ENCODE measurements around the gene PDE4A.

PDE4A gene

GRCh38 chr19:10422846-10423245 is 2.5 kb downstream of the PDE4A start:
- in situ Hi-C loops (cut with HindIII; ENCODE audit: low sequenced_read_pairs) = no loop called here
- no peak for TF ChIP-seq CTCF (IDR thresholded peaks at IDR 0.05; ENCODE audit: low read depth, low read length)
- no peak for DNase-seq (ENCODE audit: low read depth, low spot score)
- no peak overlapping the region for H3K4me3 ChIP-seq (ENCODE audit: low read depth, low read length)

- in situ Hi-C loops (cut with HindIII; ENCODE audit: low sequenced_read_pairs) = no loop called here
Measured at GRCh38 chr19:10424011-10424637, 3.8 kb downstream of the PDE4A start.

GRCh38 chr19:10427169-10427568 is 6.8 kb downstream of the PDE4A start:
- no peak for TF ChIP-seq CTCF (IDR thresholded peaks at IDR 0.05; ENCODE audit: low read depth, low read length)
- no peak for DNase-seq (ENCODE audit: low read depth, low spot score)
- in situ Hi-C loops (cut with HindIII; ENCODE audit: low sequenced_read_pairs) = no loop called here
- H3K4me3 ChIP-seq (ENCODE audit: low read depth, low read length) = no peak overlapping the region

More at GRCh38 chr19:10424011-10424637, 3.8 kb downstream of the PDE4A start:
- peak; percentile 50 for DNase-seq (ENCODE audit: low read depth, low spot score)
- TF ChIP-seq CTCF (IDR thresholded peaks at IDR 0.05; ENCODE audit: low read depth, low read length) = peak; percentile 95
- H3K4me3 ChIP-seq (ENCODE audit: low read depth, low read length) = peak overlapping the region; percentile 28

GRCh38 chr19:10428996-10429381 is 8.7 kb downstream of the PDE4A start:
- no peak for TF ChIP-seq CTCF (IDR thresholded peaks at IDR 0.05; ENCODE audit: low read depth, low read length)
- in situ Hi-C loops (cut with HindIII; ENCODE audit: low sequenced_read_pairs) = no loop called here
- H3K4me3 ChIP-seq (ENCODE audit: low read depth, low read length) = no peak overlapping the region
- no peak for DNase-seq (ENCODE audit: low read depth, low spot score)

DNA sequence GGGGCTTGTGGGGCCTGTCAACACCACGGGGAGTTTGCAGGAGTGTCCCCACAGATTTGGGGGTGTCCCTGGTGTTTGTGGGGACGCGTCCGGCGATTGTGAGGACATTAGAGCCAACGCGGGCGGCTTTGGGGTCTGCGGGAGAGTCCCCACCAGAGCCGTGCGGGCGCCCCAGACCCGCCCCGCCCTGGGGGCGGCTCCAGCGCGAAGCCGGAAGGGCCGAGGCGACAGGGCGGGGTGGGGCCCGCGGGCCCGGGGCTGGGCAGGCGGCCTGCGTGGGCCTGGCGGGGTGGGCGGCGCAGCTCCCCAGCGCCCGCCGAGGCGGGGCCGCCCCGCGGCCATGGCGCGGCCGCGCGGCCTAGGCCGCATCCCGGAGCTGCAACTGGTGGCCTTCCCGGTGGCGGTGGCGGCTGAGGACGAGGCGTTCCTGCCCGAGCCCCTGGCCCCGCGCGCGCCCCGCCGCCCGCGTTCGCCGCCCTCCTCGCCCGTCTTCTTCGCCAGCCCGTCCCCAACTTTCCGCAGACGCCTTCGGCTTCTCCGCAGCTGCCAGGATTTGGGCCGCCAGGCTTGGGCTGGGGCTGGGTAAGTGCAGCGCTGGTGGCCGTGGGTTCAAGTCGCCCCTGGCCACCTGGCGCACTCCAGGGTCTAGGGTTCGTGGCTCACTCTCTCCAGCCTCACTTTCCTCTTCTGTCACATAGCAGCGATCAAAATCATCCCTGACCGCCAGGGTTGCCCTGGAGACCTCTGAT is 10.3 kb downstream of the PDE4A start:
- peak overlapping the region; percentile 50 for H3K4me3 ChIP-seq (ENCODE audit: low read depth, low read length)
- TF ChIP-seq CTCF (IDR thresholded peaks at IDR 0.05; ENCODE audit: low read depth, low read length) = no peak
- in situ Hi-C loops (cut with HindIII; ENCODE audit: low sequenced_read_pairs) = no loop called here
- no peak for DNase-seq (ENCODE audit: low read depth, low spot score)

GRCh38 chr19:10431254-10431942 is 11.1 kb downstream of the PDE4A start:
- DNase-seq (ENCODE audit: low read depth, low spot score) = no peak
- no peak for TF ChIP-seq CTCF (IDR thresholded peaks at IDR 0.05; ENCODE audit: low read depth, low read length)
- in situ Hi-C loops (cut with HindIII; ENCODE audit: low sequenced_read_pairs) = no loop called here
- H3K4me3 ChIP-seq (ENCODE audit: low read depth, low read length) = peak overlapping the region; percentile 50
